UCSD-AML1 (cell line): ENCODE data around the gene MORN1.
"Not testable (repeated sequence)": the region's sequence is repeated elsewhere in the genome, so short reads cannot be mapped to it uniquely, and the experiment has no call there.

Experiments used
- DNase-seq: peaks from one replicate; lab custom pipeline; 2025; ENCODE audit not compliant: unreplicated experiment; lab: John Stamatoyannopoulos, UW

Gene MORN1

DNA sequence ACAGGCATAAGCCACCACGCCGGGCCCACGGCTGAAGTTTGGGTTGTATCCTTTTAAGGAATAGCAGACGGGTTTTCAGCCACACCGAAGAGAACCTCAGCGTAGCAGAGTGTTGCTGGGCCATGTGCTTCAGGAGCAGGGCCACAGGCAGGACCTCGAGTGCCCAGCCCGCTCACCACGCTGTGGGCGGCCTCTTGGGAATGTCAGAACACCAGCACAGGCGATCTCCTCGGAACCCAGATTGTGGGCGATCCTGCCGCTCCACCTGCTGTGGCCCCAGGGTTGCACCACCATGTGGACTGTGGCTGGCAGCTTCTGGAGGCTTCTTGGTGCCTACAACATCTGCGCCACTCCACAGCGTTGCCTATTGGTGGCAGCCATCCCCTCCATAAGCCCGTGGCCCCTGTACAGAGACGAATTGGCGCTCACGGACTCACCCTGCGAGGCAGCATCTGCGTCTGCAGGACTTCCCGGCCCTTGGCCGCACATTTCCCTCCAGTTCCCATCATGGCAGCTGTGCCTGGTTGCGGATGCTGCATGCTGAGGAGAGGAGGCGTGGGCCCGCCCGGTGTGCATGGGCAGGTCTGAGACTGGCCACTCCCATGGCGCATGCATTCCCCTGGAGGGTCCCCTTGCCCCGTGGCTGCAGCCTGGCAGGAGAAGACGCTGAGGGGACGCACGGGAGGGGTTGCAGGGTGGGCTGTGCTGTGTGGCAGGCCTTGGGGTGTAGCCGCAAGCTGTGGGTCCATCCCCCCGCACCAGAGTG lies 93.9 kb downstream of the MORN1 start:
- no peak for DNase-seq

DNA sequence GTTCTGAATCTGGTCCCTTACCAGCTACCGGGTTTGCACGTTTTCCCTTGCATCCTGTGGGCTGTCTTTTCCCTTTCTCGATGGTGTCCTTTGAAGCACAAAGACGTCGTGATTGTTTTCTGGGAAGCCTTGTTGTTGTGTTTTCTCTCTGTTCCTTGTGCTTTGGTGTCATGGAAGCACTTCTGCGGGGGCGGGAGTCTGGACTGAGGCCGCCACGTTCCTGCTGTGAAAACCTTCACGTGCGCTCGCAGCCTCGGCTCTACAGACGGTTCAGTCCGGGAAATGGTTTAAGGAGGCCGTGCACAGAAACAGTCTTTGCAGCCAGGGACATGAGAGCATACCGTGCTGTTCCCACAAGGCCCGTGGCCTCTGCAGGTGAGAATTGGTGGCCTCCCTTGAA lies 94.7 kb downstream of the MORN1 start:
- no peak for DNase-seq

DNA sequence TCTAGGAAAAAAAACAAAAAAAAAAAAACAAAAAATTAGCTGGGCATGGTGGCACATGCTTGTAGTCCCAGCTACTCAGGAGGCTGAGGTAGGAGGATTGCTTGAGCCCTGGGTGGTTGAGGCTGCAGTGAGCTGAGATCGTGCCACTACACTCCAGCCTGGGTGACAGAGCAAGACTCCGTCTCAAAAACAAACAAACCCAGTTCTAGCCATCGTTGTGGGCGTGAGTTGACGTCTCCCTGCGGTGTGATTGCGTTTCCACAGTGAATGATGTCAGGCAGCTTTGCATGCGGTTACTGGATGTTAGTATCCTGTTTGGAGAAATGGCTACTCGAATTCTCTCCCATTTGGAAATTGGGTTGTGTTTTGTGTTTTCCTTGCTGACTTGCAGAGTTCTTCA lies 95.1 kb downstream of the MORN1 start:
- DNase-seq = not testable (repeated sequence)

DNA sequence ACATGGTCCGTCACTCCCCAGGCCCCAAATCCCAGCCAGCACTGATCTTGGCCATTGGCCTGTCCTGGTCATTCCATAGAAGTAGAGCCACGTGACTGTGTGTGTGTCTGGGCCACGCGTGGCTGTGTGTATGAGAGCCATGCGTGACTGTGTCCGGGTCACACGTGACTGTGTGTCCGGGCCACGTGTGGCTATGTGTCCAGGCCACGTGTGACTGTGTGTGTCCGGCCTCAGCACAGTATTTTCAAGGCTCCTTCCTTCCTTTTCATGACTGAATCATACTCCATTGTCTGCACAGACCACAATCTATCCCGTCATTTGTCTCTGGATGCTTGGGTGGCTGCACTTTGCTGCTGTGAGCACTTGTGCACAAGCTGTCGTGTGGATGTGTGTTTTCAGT lies 95.8 kb downstream of the MORN1 start:
- no peak for DNase-seq

DNA sequence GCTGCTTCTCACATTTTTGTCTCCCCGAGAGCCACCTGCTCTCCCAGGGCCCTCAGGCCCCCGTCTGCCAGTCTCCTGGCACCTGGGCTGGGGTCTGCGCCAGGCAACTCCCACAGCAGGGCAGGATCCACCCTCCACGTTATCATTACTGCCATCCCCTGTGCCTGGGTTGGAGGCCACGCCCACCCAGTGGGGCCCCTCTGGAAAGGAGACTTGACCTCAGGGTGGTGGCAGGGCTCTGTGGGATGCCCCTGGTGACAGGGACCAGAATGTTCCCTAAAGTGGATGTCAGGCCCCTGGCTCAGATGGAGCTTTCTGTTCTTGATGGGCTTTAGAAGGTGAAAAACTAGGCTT lies 96.7 kb downstream of the MORN1 start:
- no peak for DNase-seq

DNA sequence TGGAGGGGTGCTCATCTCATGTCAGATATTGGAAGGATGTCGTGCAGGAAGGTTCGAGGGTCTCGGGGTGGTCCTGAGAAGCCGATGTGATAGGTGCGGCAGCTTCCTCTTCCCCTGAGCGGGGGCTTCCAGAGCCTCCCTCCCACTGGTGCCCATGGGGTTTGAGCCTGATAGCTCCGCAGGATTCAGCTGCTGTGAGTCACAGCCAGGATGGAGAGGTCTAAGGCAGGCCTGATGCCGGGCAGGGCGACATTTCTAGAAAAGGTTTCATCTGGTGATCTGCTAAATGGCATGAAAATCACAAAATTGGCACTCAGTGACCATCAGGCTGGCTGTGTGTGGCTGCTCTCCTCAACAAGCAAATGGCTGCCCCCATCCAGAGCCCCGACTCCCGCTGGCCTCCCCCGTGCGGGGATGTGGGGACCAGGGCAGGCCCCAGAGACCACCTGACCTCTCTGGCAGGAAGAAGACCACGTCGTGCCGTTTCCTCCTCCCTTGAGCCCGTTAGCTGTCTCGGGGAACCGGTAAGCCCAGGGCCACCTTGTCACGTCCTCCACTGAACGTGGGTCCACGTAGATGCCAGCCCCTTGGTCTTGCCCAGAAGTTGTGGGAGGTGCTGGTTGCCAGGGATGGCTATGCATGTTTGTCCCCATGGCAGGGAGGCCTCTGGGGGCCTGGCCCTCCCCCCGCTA lies 97.2 kb downstream of the MORN1 start:
- DNase-seq = no peak

DNA sequence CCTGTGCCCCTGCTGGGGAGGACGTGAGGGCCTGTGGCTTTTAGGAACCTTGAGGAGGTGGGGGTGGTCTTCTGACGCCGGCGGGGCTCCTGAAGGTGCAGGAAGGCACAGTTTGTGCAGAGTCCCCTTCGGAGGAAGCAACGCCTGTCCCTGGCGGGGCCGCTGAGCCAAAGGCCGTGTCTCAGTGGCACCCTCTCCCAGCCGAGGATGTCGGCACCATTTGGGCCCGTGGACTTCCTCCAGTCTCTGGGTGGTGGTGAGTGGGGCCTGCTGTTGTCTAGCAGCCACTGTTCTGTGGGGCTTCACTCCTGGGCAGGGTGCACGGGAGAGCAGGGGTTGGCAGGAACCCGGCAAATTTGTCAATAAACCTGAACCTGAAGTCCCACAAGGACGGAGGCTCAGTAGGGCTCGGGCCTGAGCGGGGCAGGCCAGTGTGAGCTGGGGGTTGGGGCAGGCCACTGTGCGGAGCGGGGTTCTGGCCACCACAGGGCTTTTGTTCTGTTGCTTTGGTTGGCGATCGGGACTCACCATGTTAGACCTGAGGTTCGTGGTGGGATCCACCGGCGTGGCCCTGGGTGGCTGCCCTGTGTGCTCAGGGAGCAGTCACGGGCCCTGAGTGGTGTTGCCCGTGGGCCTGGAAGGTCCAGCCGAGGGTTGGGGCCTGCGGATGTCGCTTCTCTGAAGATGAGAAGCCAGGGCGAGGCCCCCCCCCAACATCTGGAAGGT lies 98.5 kb downstream of the MORN1 start:
- DNase-seq = no peak

DNA sequence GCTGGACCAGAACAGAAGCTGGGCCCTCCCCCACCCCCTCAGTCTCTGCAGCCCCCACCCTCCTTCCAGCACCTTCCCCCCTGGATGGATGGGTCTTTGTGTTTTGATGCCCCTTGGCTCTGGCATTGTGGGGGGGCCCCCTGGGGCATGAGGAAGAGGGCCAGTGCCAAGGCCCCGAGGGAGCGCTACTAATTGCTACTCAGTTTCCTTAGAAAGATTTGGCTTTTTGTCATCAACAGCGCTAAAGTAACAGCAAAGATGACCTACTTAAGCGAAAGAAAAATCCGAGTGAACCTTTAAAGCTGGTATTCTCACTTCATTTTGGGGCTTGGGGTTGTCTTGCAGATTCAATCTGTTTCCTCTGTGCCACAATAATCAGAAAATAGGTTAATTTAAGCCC lies 99.8 kb downstream of the MORN1 start:
- no peak for DNase-seq

DNA sequence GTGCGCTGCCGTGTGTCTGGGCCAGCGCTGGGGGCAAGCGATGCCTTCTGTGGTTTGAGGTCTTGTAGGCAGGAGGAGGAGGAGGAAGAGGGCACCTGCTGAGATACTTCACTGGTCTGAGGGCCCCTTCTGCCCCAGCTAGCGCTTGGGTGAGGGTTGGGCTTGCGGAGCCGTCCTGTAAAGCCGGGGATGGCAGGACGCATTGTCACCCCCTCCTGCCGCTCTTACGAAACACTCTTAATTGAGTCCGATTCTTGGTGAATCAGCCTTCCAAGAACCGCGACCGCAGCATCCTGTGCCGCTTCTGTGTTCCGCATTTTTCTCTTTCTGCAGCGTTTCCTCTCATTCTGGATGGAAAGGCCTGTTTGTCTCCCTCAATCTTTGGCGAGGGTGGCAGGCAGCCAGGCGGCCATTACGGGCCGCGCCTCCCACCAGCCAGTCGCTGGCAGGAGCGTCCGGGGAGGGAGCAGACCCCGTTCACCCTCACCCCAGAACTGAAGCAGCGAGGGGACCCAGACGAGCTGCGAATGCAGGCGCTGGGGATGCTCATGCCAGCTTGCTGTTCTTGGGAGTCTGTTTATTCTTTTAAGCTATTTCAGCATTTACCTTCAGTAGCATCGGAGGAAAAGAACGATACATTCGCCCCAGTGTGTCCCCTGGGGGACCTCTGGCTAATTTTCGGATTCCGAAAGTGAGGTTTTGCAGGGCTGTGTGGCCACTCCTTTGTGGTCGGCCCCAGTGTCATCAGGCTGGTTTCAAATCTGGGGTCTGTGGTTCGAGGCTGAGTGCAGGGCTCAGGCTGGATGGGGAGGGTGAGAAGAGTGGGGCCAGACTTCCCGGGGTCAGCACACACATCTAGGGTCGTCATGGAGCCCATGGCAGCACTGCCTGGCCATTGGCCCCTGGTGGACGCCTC lies 100.5 kb downstream of the MORN1 start:
- DNase-seq = peak; percentile 94

DNA sequence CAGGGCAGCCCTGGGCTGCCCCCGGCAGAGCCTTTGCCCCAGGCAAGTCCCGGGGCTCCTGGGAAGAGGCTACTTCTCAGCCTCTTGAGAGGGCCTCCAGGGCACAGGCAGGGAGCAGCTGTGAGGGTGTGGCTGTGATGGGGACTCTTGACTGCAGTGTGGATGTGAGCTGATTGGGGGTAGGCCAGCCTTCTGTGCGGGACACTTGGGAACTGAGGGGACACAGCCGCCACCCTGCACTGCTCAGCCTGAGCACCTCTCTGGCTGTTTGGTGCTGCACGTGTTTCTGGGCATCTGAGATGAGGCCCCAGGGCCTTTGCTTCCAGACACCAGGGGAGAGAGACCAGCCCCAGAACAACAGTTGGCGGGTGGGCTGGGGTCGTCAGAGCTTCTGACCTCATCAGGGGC lies 101.2 kb downstream of the MORN1 start:
- DNase-seq = no peak

DNA sequence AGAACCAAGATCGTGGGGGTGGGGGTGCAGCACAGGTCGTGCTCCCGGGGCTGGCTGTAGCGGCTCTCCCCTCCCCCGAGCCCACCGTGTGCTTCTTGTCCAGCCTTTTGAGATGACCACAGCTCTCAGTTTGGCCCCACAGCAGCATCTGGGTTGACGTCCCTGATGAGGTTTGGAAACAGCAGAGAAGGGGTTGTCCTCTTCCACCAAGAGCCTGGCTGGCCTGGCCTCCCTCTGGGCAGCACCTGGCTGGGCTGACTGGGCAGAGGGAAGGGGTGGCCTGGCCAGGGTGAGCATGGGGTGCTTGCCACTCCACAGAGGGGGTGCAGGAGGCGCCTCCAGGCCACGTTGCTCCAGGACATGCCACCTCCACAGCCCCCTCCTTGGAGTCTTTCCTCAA lies 101.7 kb downstream of the MORN1 start:
- no peak for DNase-seq

DNA sequence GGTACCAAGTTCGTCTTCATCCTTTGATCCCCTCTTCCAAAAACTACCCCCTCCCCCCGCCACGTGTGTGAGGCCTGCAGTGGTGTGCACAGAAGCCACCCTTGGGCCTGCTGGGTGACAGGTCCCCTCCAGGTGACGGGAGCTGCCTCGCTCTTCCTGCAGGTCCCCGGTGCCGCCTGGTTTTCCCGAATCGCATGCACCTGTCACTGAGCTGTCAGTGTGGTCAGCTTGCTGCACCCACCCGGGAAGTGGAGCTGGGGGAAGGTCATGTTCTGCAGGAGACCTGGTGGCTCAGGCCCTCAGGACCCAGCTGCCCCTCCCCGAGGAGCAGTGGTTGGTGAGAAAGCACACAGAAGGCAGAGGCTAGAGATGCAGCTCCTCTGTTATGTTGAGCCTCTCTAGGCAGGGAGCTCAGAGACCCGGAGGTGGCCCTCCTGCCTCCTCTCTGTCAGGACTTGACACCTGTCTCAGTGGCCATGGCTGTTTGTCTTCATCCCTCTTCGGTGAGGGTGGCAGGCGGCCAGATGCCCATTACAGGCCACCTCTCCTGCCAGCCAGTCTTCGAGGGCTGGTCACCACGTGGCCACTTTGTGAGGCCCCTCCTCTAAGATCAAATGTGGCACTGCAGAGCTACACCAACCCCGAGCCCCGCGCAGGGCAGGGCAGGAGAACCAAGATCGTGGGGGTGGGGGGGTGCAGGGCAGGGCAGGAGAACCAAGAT lies 102.4 kb downstream of the MORN1 start:
- DNase-seq = no peak

DNA sequence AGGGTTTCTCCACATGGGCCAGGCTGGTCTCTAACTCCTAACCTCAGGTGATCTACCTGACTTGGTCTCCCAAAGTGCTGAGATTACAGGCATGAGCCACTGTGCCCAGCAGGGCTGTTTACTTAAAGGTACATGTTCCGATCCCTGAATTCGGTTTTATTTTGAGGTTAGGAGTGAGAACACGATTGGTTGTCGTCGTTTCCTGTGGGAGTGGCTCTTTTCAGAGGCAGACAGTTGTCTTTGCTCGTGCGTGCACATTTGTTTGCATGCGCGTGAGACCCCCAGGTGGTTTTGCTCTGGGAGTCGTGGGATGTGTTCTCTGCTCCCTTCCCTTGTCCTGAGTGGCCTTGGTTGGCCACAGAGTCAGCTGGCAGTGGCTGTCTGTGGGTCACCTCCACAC lies 103.0 kb downstream of the MORN1 start:
- no peak for DNase-seq

DNA sequence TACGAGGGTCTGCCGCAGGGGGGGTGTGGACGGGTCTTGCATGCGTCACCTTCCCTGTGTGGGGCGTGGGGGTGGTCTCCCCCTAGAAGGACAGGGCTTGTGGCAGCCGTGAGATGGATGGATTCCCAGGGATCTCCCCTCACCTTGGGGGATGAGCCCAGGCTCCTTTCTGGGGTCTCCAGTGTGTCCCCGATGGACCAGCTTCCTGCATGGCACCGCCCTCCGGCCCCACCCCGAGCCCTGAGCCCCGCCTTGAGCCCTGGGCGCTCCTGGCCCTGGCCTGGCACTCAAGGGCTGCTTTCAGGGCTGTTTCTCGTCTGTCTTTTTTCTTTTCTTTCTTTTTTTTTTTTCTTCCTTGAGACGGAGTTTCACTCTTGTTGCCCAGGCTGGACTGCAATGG lies 103.7 kb downstream of the MORN1 start:
- DNase-seq = no peak

DNA sequence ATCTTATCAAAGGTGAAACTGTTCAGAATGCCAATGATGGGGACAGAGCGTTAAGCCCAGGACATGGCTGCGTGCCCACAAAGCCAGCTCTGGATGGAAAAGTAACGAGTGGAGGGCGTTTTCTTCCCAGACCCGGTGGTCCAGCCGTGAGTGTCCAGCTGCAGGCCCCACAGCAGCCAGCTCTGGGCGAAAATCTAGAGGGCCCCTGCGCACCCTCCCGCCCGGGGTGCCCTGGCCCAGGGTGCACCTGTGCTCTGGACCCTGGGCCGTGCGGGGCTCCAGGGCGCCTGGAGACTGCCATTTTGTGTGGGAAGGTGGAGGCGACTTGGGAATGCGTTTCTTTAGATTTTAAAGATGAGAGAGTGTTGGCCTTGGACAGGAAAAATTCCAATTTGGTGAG lies 104.4 kb downstream of the MORN1 start:
- DNase-seq = no peak

DNA sequence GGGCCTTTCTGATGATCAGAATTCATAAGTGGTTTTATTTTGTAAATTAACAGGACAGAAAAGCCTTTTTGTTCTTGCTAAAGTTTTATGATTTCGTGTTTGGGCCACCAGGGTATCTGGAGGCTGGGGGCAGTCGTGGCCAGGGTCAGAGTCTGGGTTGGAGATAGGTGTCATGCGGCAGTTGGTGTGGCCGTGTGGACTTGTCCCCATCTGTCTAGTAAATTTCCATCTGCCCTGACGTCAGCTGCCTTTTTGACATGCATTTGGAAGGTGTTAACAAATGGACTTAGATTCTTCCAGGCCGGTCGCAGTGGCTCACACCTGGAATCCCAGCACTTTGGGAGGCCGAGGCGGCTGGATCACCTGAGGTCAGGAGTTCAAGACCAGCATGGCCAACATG lies 106.4 kb downstream of the MORN1 start:
- DNase-seq = no peak

DNA sequence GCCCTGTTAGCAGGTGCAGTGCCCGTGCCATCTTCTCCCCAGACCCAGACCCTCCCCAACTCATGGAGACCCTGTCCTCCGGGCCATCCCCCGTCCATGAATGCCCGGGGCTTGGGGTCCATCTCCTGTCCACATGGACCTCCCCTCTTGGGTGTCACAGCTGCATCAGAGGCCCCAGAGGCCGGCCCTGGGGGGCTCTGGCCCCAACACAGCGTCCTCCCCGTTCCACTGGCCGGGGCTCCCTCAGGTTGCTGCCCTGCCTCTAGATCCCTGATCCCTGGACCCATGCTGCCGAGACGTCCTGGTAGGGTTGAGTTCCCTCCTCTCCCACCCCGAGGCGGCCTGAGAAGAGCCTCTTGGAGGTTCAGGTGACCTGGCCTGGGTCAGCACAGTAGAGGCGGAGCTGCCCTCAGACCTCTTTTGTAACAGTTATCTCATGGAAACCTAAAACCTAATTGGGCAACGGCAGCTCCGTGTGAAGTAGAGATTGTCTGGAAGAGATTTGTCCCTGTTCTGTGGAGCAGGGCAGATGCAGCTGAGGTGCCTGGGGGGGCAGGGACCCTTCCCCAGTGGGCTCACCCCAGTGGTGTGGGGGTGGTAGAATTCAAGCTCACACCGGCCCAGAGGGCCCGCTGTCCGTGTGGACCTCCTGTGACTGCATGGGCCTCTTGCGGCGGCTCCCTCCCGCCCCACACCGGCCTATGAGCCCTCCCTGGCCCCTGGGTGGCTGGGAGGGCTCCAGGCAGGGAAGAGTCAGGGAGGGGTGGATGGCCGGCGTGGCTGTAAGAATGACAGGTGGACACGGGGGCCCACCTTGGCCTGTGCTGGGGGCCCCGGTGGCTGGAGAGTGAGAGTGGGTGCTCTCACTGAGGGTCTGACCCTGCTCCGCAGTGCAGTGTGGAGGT lies 107.1 kb downstream of the MORN1 start:
- DNase-seq = no peak

DNA sequence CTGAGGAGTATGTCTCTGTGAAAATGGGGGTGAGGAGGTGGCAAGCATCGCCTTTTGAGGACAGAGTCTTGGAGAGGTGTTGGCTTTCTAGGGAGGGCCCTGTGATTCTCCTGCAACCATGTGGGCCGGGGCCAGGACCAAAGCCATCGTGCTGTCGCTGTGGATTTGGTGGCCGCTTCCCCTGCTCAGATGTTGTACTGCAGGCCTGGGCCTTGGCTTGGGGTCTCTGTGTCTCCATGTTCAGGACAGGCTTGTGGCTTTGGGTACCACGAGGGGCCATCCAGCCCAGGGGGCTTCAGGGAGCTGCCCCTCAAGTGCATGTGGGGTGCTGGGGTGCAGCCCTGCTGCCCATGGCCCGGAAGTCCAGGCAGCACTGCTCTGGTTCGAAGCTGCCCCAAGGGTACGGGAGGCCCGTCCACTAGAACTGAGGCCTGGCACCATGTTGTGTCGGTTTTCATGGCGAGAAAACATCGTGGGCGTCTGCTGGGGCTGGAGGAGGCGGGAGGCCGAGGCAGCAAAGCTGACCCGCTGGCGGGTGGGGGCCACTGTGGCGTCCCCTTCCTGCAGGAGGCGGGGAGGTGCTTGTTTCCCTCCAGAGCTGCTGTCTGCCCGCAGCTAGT lies 107.9 kb downstream of the MORN1 start:
- no peak for DNase-seq
